HCT116 (cell line): ENCODE results near the gene IL31.

Source experiments
- CTCF ChIP-seq, 3 experiments: fragments of 200-600 bp in 1 of 3; sonication (generic) in 1 of 3; IDR thresholded peaks in 2 of 3; conservative IDR thresholded peaks in 1 of 3; 2 replicates each; pipeline ENCODE4 v1.5.1; 2012 to 2017; ENCODE audit warnings: low read depth in 2 of 3, low read length in 2 of 3, antibody characterized with exemption in 1 of 3, borderline replicate concordance in 1 of 3, control low read depth in 1 of 3, mild to moderate bottlenecking in 1 of 3, mixed read lengths in 1 of 3, mixed run types in 1 of 3, moderate library complexity in 1 of 3; ENCODE audit not compliant: insufficient read depth in 1 of 3
- YY1 ChIP-seq: IDR thresholded peaks from 2 replicates; pipeline ENCODE4 v1.6.1; 2011; ENCODE audit warnings: low read length, low read depth, moderate library complexity, mild to moderate bottlenecking; ENCODE audit not compliant: insufficient replicate concordance; ENCODE audit errors: extremely low read depth

GRCh38 chr12:122172262-122172939, 1.6 kb downstream of the IL31 start:
- TF ChIP-seq CTCF (IDR thresholded peaks at IDR 0.05 in 2 of 3, conservative IDR thresholded peaks at IDR 0.05 in 1 of 3; ENCODE audit: borderline replicate concordance in 1 of 3, insufficient read depth in 1 of 3, low read depth in 2 of 3, low read length in 2 of 3), result no peak
- no peak for TF ChIP-seq YY1
